Measurements from ENCODE around the gene SLC20A1.
"Not testable (repeated sequence)": the region's sequence is repeated elsewhere in the genome, so short reads cannot be mapped to it uniquely, and the experiment has no call there.

SLC20A1 gene

GRCh38 chr2:112645310-112646101 lies at the start of gene SLC20A1:
Gene SLC20A1 (plus strand): TSS chr2:112645939. CDS start chr2:112646829, 890 bp downstream.
- DNase-seq, result peak; percentile 92 to 97 (median 97)

- no peak for DNase-seq
Measured at GRCh38 chr2:112597537-112598322, 48.0 kb upstream of the SLC20A1 start.

GRCh38 chr2:112600634-112601033 lies 45.1 kb upstream of the SLC20A1 start:
- no peak for DNase-seq

- DNase-seq, result peak in 1 of 3 experiments; percentile 31
Measured at GRCh38 chr2:112601754-112602153, 44.0 kb upstream of the SLC20A1 start.

- DNase-seq, result no peak
Measured at GRCh38 chr2:112602917-112603316, 42.8 kb upstream of the SLC20A1 start.

GRCh38 chr2:112603731-112604130 lies 42.0 kb upstream of the SLC20A1 start:
- DNase-seq, result no peak

- no peak for DNase-seq
Measured at GRCh38 chr2:112604952-112605351, 40.8 kb upstream of the SLC20A1 start.

GRCh38 chr2:112605926-112606325 lies 39.8 kb upstream of the SLC20A1 start:
- DNase-seq, result no peak

- DNase-seq, result no peak
Measured at GRCh38 chr2:112606547-112606946, 39.2 kb upstream of the SLC20A1 start.

- no peak for DNase-seq
Measured at GRCh38 chr2:112607680-112608438, 37.9 kb upstream of the SLC20A1 start.

- not testable (repeated sequence) for DNase-seq
Measured at GRCh38 chr2:112609320-112609719, 36.4 kb upstream of the SLC20A1 start.

GRCh38 chr2:112612283-112612682 lies 33.5 kb upstream of the SLC20A1 start:
- not testable (repeated sequence) for DNase-seq

GRCh38 chr2:112614201-112614840 lies 31.4 kb upstream of the SLC20A1 start:
- no peak for DNase-seq

GRCh38 chr2:112615051-112615450 lies 30.7 kb upstream of the SLC20A1 start:
- DNase-seq, result no peak

GRCh38 chr2:112615798-112616197 lies 29.9 kb upstream of the SLC20A1 start:
- not testable (repeated sequence) for DNase-seq

- no peak for DNase-seq
Measured at GRCh38 chr2:112618383-112618782, 27.4 kb upstream of the SLC20A1 start.

- DNase-seq, result no peak
Measured at GRCh38 chr2:112621790-112622527, 23.8 kb upstream of the SLC20A1 start.

- no peak for DNase-seq
Measured at GRCh38 chr2:112622528-112622849, 23.2 kb upstream of the SLC20A1 start.

- no peak for DNase-seq
Measured at GRCh38 chr2:112623913-112624777, 21.6 kb upstream of the SLC20A1 start.

- DNase-seq, result no peak
Measured at GRCh38 chr2:112625474-112626114, 20.1 kb upstream of the SLC20A1 start.

All from NCI-H1417 (cell line).